GM18520 (cell line): ENCODE results near the gene TBXAS1.
A peak's percentile ranks its signal among the peaks of the same experiment; 100 is the strongest.

Experiments
- ATAC-seq: cut with Tn5 transposase; IDR thresholded peaks from one replicate; pipeline ENCODE4 v1.9.1; 2021; ENCODE audit not compliant: unreplicated experiment

TBXAS1 gene

GRCh38 chr7:140061607-140061930, 232.5 kb downstream of the TBXAS1 start:
- ATAC-seq: no peak

DNA sequence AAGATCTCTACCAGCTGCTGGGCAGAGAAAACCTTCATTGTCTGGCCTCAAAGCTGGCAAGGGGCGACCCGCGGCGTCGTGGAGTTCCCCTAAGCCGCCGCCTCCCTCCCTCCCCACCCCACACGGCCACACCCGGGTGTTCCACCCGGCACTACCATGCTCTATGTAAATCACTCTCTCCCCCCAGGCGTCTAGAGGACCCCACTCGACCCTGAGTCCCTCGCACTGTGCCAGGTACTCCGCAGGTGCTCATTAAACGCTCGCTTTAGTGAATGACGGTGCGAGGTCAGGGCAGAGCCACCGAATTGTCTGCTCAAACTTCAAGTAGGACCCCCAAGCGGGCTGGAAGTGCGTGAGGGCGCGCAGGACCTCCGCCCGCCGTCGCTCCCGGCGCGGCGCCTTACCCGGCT, 233.1 kb downstream of the TBXAS1 start:
- peak; percentile 9 for ATAC-seq

DNA sequence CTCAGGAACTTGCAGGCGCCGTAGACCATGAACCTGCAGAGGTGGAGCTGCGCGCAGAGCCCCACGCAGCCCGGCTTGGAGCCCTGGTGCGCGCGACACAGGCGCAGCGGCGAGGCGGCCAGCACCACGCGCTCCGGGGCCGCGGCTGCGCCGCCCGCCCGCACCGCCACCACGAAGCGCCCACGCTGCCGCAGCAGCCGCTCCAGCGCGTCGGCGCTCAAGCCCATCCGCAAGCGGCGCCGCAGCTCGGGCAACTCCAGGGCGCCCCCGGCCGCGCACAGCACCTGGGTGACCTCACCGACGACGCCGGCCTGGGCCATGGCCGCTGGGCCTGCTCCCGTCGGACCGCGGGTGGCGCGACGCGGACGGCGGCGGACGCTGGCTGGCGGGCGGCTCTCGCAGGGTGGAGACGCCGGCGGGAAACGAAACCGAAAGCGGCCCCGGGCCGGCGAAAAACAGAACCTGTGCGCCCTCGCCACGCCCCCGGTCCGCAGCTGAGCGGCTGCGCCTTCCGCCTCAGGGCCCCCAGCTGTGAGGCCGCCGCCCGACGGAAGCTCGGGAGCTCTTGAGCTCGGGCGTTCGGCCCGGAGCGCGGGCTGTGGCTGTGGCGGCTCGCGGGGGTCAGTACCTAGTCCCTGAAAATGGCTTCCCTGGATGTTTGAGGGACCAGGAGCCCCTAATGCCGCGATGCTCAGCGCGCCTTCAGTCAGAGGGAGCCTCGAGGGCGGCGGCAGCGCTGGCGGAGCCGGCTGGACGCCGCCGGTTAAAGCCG, 233.7 kb downstream of the TBXAS1 start, which contains the start of gene PARP12:
Gene PARP12, minus strand, starts transcription at position 424 of the 772 bp plus-strand sequence. Its CDS starts 104 bp downstream, at position 320.
- ATAC-seq: peak; percentile 89

GRCh38 chr7:140067052-140067451, 238.0 kb downstream of the TBXAS1 start:
- no peak for ATAC-seq

DNA sequence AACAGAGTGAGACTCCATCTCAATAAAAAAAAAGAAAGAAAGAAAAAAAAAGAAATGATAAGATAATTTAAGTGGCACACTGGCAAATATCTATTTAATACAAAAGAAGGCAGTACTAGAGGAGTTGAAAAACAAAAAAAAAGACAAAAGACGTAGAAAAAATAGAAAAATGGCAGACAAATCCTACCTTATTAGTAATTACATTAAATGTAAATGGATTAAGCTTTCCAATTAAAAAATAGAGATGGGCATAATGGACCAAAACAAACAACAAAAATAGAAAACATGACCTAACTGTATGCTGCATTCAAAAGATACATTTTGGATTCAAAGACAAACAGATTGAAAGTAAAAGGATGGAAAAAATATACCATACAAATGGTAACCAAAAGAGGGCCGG, 239.0 kb downstream of the TBXAS1 start:
- ATAC-seq: no peak

DNA sequence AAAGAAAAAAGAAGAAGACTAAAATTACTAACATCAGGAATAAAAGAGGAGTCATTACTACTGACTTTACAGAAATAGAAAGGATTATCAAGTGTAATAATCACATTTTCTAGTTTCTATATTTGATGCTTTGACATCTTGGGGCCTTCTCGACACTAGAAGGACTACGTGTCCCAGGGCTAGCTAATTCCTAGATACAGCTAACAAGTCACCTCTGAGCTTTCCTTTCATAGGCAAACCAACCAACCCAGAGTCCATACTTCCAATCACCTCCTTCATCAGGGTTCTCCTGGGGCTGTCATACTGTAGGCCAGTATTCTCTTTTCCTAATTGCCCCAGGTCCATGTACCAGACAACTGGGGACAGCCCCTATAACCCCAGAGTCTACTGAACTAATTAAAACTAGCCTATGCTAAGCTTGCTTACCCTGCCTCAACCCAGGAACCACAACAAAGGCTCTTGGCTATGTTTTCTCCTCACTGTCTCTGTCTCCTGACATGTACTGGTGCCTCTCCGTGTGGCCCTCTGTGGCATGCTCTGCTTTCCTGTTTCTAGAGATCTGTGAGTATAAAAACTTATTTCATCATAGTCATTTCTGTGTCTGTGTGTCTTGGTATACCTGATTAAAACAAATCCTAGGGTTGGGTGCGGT, 240.4 kb downstream of the TBXAS1 start:
- no peak for ATAC-seq
